ENCODE data around the gene COL4A6. TPM values are rescaled to one million over a fixed set of nuclear protein-coding genes. Genes with fewer than 3 reads are reported as not detected.

COL4A6 gene
- total and polyA plus RNA-seq, 2 of the 4 experiments (the other 2 are of a cell fraction), result 0.36 to 0.74 TPM

DNA sequence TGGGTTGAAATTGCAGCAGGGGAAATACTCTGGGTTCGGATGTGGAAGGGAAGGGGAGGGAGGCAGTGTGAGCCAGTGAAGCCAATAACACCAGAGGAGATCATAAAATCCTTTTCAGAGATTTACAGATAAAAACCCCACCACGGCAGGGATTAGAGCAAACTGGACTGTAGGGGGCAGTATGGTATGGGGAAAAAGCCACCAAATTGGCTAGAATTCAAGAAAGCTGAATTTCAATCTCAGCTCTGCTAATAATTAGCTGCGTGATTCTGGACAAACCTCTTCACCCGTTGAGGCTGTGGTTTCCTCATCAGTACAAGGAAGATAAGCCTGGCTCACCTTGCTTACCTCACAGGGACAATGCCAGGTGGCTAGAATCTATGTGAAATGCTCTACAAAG lies 238.5 kb downstream of the COL4A6 start:
- H4K91ac ChIP-seq (ENCODE audit: insufficient read depth, low read depth, low read length), result no peak overlapping the region
- TF ChIP-seq CEBPB (IDR thresholded peaks at IDR 0.05; ENCODE audit: low read depth, low read length), result no peak
- TF ChIP-seq, protein P1, sequence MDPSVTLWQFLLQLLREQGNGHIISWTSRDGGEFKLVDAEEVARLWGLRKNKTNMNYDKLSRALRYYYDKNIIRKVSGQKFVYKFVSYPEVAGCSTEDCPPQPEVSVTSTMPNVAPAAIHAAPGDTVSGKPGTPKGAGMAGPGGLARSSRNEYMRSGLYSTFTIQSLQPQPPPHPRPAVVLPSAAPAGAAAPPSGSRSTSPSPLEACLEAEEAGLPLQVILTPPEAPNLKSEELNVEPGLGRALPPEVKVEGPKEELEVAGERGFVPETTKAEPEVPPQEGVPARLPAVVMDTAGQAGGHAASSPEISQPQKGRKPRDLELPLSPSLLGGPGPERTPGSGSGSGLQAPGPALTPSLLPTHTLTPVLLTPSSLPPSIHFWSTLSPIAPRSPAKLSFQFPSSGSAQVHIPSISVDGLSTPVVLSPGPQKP (IDR thresholded peaks at IDR 0.05; ENCODE audit: borderline replicate concordance, low read depth, low read length), result no peak
- TF ChIP-seq, protein P2, sequence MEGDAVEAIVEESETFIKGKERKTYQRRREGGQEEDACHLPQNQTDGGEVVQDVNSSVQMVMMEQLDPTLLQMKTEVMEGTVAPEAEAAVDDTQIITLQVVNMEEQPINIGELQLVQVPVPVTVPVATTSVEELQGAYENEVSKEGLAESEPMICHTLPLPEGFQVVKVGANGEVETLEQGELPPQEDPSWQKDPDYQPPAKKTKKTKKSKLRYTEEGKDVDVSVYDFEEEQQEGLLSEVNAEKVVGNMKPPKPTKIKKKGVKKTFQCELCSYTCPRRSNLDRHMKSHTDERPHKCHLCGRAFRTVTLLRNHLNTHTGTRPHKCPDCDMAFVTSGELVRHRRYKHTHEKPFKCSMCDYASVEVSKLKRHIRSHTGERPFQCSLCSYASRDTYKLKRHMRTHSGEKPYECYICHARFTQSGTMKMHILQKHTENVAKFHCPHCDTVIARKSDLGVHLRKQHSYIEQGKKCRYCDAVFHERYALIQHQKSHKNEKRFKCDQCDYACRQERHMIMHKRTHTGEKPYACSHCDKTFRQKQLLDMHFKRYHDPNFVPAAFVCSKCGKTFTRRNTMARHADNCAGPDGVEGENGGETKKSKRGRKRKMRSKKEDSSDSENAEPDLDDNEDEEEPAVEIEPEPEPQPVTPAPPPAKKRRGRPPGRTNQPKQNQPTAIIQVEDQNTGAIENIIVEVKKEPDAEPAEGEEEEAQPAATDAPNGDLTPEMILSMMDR (conservative IDR thresholded peaks at IDR 0.05; ENCODE audit: low read depth, low read length), result peak; percentile 55
- TF ChIP-seq CHD1 (IDR thresholded peaks at IDR 0.05; ENCODE audit: low read depth, low read length), result no peak
- no peak for TF ChIP-seq RFX5 (IDR thresholded peaks at IDR 0.05; ENCODE audit: low read depth, low read length)
- TF ChIP-seq RAD21 (IDR thresholded peaks at IDR 0.05; ENCODE audit: low read length), result peak; percentile 54
- TF ChIP-seq FOS (IDR thresholded peaks at IDR 0.05; ENCODE audit: low read depth, low read length), result no peak
- no peak for TF ChIP-seq NFE2L2 (IDR thresholded peaks at IDR 0.05; ENCODE audit: low read depth, low read length)
- TF ChIP-seq MAZ (IDR thresholded peaks at IDR 0.05; ENCODE audit: borderline replicate concordance, low read depth, low read length), result no peak
- TF ChIP-seq, protein P3, sequence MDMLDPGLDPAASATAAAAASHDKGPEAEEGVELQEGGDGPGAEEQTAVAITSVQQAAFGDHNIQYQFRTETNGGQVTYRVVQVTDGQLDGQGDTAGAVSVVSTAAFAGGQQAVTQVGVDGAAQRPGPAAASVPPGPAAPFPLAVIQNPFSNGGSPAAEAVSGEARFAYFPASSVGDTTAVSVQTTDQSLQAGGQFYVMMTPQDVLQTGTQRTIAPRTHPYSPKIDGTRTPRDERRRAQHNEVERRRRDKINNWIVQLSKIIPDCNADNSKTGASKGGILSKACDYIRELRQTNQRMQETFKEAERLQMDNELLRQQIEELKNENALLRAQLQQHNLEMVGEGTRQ (IDR thresholded peaks at IDR 0.05; ENCODE audit: low read depth, low read length), result no peak
- no peak for TF ChIP-seq BHLHE40 (IDR thresholded peaks at IDR 0.05; ENCODE audit: low read depth, low read length)
- TF ChIP-seq SMC3 (IDR thresholded peaks at IDR 0.05; ENCODE audit: low read depth, low read length), result peak; percentile 34; the same call in 1 of the 2 replicates
- no peak overlapping the region; the same call in 1 of the 2 replicates for H3K4me2 ChIP-seq (ENCODE audit: low read depth, low read length)
- H3K18ac ChIP-seq (ENCODE audit: low read depth, low read length), result no peak overlapping the region
- POLR2A ChIA-PET (ENCODE audit: unreplicated experiment), result no interaction called here
- H3K4me1 ChIP-seq (ENCODE audit: control insufficient read depth, insufficient read depth, low read length), result no peaks in the 10 kb centered on the region
- H3K9me3 ChIP-seq (ENCODE audit: control insufficient read depth, insufficient read depth, low read length), result no peaks in the 10 kb centered on the region
- H2BK20ac ChIP-seq (ENCODE audit: low read depth, low read length), result no peak overlapping the region
- no peaks in the 10 kb centered on the region for H3K79me1 ChIP-seq (ENCODE audit: low read depth in 1 of 2, low read length in 2 of 2)
- no peak overlapping the region for H3K9ac ChIP-seq (ENCODE audit: low read depth, low read length)
- H4K5ac ChIP-seq (ENCODE audit: low read depth, low read length), result no peak overlapping the region
- DNase-seq (peak; percentile 22), ATAC-seq (ENCODE audit: low read depth) (no peak; the same call in 1 of the 2 replicates)
- no TSS peak for BruUV-seq (replicated peaks)
- H2BK15ac ChIP-seq (ENCODE audit: low read depth, low read length), result no peak overlapping the region
- dilution Hi-C loops (cut with HindIII; ENCODE audit: low sequenced_read_pairs, unreplicated experiment) (no loop called here), in situ Hi-C loops (cut with MboI; ENCODE audit: low sequenced_read_pairs) (no loop called here), intact Hi-C loops (cut with micrococcal nuclease) (loop anchor here (1.0 to 5.0 kb wide), 2 partner anchors 338 to 1278 kb away; no protein-coding TSS in a partner anchor)
- H3K56ac ChIP-seq (ENCODE audit: extremely low read depth, insufficient read depth, low read length), result no peak overlapping the region
- H3K27ac ChIP-seq (ENCODE audit: insufficient read depth, low read length), result no peak overlapping the region
- no peak overlapping the region for H3K23ac ChIP-seq (ENCODE audit: low read depth, low read length)
- H2AK5ac ChIP-seq (ENCODE audit: low read depth, low read length), result no peak overlapping the region
- CTCF ChIA-PET, result interaction anchor here (1.6 kb wide), 1 partner anchor 9 kb away, joined by 4 read pairs; no protein-coding TSS in a partner anchor
- no peak overlapping the region for H3K14ac ChIP-seq (replicated peaks; ENCODE audit: low read depth, low read length)
- no peak overlapping the region for H2BK120ac ChIP-seq (ENCODE audit: low read depth, low read length)
- no peak overlapping the region for H2AFZ ChIP-seq (replicated peaks; ENCODE audit: low read length, poor library complexity)
- peaks cover 17% of the 10 kb centered on the region for H3K27me3 ChIP-seq (ENCODE audit: control insufficient read depth, insufficient read depth, low read length)
- H2BK5ac ChIP-seq (ENCODE audit: low read depth, low read length, poor library complexity, severe bottlenecking), result no peak overlapping the region
- no peak overlapping the region for H2AK9ac ChIP-seq (replicated peaks; ENCODE audit: low read depth, low read length, poor library complexity)
- WGBS, 2 experiments (ENCODE audit: extremely low coverage in 2 of 2, insufficient read length in 1 of 2), result 0% methylated on average over 1 of the region's 4 CpGs; no CpG with 5 or more reads in 1 of the 2 experiments
- no peaks in the 10 kb centered on the region for H3K9me1 ChIP-seq (ENCODE audit: insufficient read depth, low read length)
- H4K20me1 ChIP-seq (ENCODE audit: insufficient read depth, low read length), result no peaks in the 10 kb centered on the region
- H3K36me3 ChIP-seq (ENCODE audit: control insufficient read depth, insufficient read depth, low read length), result no peaks in the 10 kb centered on the region
- no peak overlapping the region; the same call in 1 of the 2 replicates for H3K4ac ChIP-seq (ENCODE audit: low read depth, low read length)
- H3K4me3 ChIP-seq (ENCODE audit: insufficient read depth, low read depth, low read length), result no peak overlapping the region
- no peak overlapping the region for H4K8ac ChIP-seq (ENCODE audit: low read depth in 2 of 2, low read length in 2 of 2)
